HepG2 (cell line): ENCODE measurements around the gene ANO2. TPM values are rescaled to one million over a fixed set of nuclear protein-coding genes. Genes with fewer than 3 reads are reported as not detected.

Source experiments
- ATAC-seq: fragments of 200-7000 bp; cut with Tn5 transposase; 3 replicates; pipeline ENCODE4 v1.9.1; 2020; ENCODE audit warnings: mild to moderate bottlenecking, moderate library complexity
- BruUV-seq: library from RNA; stranded (reverse); fragments of 400-500 nt; replicated peaks from 2 replicates; lab custom pipeline; 2021; lab: Mats Ljungman, UMichigan
- CTCF ChIA-PET: fragments of 300-600 bp; formaldehyde crosslinking; extraction: SDS; loops from one replicate; lab custom pipeline; 2021; ENCODE audit warnings: low total read pairs, inconsistent platforms, low intra/inter-chr PET ratio; lab: Yijun Ruan, JAX
- POLR2A ChIA-PET: fragments of 350-600 bp; sonication (Branson Sonifier 250); formaldehyde crosslinking; loops from one replicate; lab custom pipeline; 2020; ENCODE audit warnings: antibody characterized with exemption, inconsistent platforms; lab: Yijun Ruan, JAX
- DNase-seq: peaks from one replicate; pipeline ENCODE4 v3.0.0-alpha.2; 2015; ENCODE audit warnings: low spot score
- FAIRE-seq: peaks from 3 replicates; lab custom pipeline; 2011; peaks lifted over from hg19 to GRCh38; lab: Jason Lieb, UNC
- H2AFZ ChIP-seq: one replicate; pipeline ENCODE4 v1.6.1; 2011; ENCODE audit warnings: low read length, inconsistent platforms
- H3K27ac ChIP-seq: fragments of 300-600 bp; 3 replicates; pipeline ENCODE4 v1.8.0; 2011; ENCODE audit warnings: mixed run types, mild to moderate bottlenecking, mixed read lengths, low read length, inconsistent platforms; ENCODE audit not compliant: insufficient read depth; ENCODE audit errors: extremely low read length
- H3K27me3 ChIP-seq, 2 experiments: fragments of 200-600 bp in 1 of 2; 2 replicates in 1 of 2; 3 replicates in 1 of 2; pipeline versions ENCODE4 v1.6.0 to v1.8.0; 2011; ENCODE audit warnings: low read length in 2 of 2, mild to moderate bottlenecking in 2 of 2, moderate library complexity in 2 of 2, inconsistent platforms in 1 of 2; ENCODE audit not compliant: insufficient read depth in 2 of 2, control insufficient read depth in 1 of 2
- H3K36me3 ChIP-seq, 2 experiments: fragments of 200-600 bp in 1 of 2; replicated peaks in 1 of 2; 2 replicates in 1 of 2; 3 replicates in 1 of 2; pipeline versions ENCODE4 v1.5.1 to v1.8.0; 2011; ENCODE audit warnings: low read length in 2 of 2, inconsistent platforms in 1 of 2; ENCODE audit not compliant: insufficient read depth in 2 of 2, control insufficient read depth in 1 of 2
- H3K4me1 ChIP-seq: 2 replicates; pipeline ENCODE4 v1.5.1; 2012; ENCODE audit warnings: low read length, inconsistent platforms; ENCODE audit not compliant: insufficient read depth
- H3K4me2 ChIP-seq: 2 replicates; pipeline ENCODE4 v1.6.0; 2011; ENCODE audit warnings: low read depth, low read length, inconsistent platforms
- H3K4me3 ChIP-seq, 3 experiments: fragments of 200-600 bp in 1 of 3; sonication (generic), shearing (Covaris generic) in 1 of 3; replicated peaks in 1 of 3; 2 replicates each; pipeline ENCODE4 v1.5.1; 2011 to 2016; ENCODE audit warnings: low read length in 3 of 3, inconsistent platforms in 2 of 3, low read depth in 2 of 3, mild to moderate bottlenecking in 2 of 3, control low read depth in 1 of 3, mixed read lengths in 1 of 3; ENCODE audit not compliant: insufficient read depth in 1 of 3
- H3K79me2 ChIP-seq: one replicate; pipeline ENCODE4 v1.6.1; 2011; ENCODE audit warnings: low read length, inconsistent platforms; ENCODE audit not compliant: insufficient read depth
- H3K9ac ChIP-seq: 2 replicates; pipeline ENCODE4 v1.6.0; 2011; ENCODE audit warnings: mild to moderate bottlenecking, low read depth, low read length, inconsistent platforms; ENCODE audit not compliant: insufficient read depth
- H3K9me3 ChIP-seq: 2 replicates; pipeline ENCODE4 v1.5.1; 2012; ENCODE audit warnings: mild to moderate bottlenecking, low read length
- H4K20me1 ChIP-seq: 2 replicates; pipeline ENCODE4 v1.6.0; 2011; ENCODE audit warnings: inconsistent platforms, mild to moderate bottlenecking, low read length, moderate library complexity; ENCODE audit not compliant: insufficient read depth
- ATF4 ChIP-seq, 2 experiments: fragments of 450-650 bp in 1 of 2; sonication (generic) in 1 of 2; formaldehyde crosslinking; IDR thresholded peaks; 2 replicates each; pipeline versions ENCODE4 v1.5.0 to v1.8.0; 2020 to 2022; ENCODE audit warnings: mild to moderate bottlenecking in 1 of 2, missing genetic modification reagents in 1 of 2
- CCDC6 ChIP-seq: sonication (generic); formaldehyde crosslinking; IDR thresholded peaks from 2 replicates; pipeline ENCODE4 v1.8.1; 2022; ENCODE audit warnings: mild to moderate bottlenecking, missing genetic modification reagents, moderate library complexity
- DPF2 ChIP-seq: sonication (generic); formaldehyde crosslinking; IDR thresholded peaks from 2 replicates; pipeline ENCODE4 v1.4.0; 2020; ENCODE audit warnings: mild to moderate bottlenecking, low read depth, missing genetic modification reagents, borderline replicate concordance
- ESRRA ChIP-seq: sonication (generic); formaldehyde crosslinking; IDR thresholded peaks from 2 replicates; pipeline ENCODE4 v1.5.1; 2020; ENCODE audit warnings: mild to moderate bottlenecking, low read depth, missing genetic modification reagents
- GMEB2 ChIP-seq: IDR thresholded peaks from 2 replicates; pipeline ENCODE4 v1.6.1; 2016; ENCODE audit warnings: missing biosample characterization, missing genetic modification reagents, low read depth
- IRX3 ChIP-seq: sonication (generic); formaldehyde crosslinking; IDR thresholded peaks from 2 replicates; pipeline ENCODE4 v1.8.1; 2023; ENCODE audit warnings: mild to moderate bottlenecking, low read depth, missing genetic modification reagents, borderline replicate concordance
- MLLT10 ChIP-seq: sonication (generic); formaldehyde crosslinking; IDR thresholded peaks from 2 replicates; pipeline ENCODE4 v1.4.0; 2020; ENCODE audit warnings: missing genetic modification reagents
- PHF21A ChIP-seq: sonication (generic); formaldehyde crosslinking; IDR thresholded peaks from 2 replicates; pipeline ENCODE4 v1.5.0; 2020; ENCODE audit warnings: mild to moderate bottlenecking, missing genetic modification reagents
- ZBTB1 ChIP-seq: sonication (generic); formaldehyde crosslinking; IDR thresholded peaks from 2 replicates; pipeline ENCODE4 v1.4.0; 2020; ENCODE audit warnings: missing genetic modification reagents, borderline replicate concordance
- ZNF280B ChIP-seq: sonication (generic); formaldehyde crosslinking; IDR thresholded peaks from 2 replicates; pipeline ENCODE4 v1.5.0; 2020; ENCODE audit warnings: missing genetic modification reagents, mild to moderate bottlenecking, borderline replicate concordance
- ZNF607 ChIP-seq: sonication (generic); formaldehyde crosslinking; IDR thresholded peaks from 2 replicates; pipeline ENCODE4 v1.5.1; 2020; ENCODE audit warnings: missing genetic modification reagents, mild to moderate bottlenecking, borderline replicate concordance
- WGBS: methylation state at CpG from one replicate; pipeline ENCODE4 v1.1.6; 2017; ENCODE audit warnings: low lambda C conversion rate; 5-methylcytosine and 5-hydroxymethylcytosine counted together
- in situ Hi-C: cut with HindIII; loops from 2 replicates; pipeline ENCODE4 v1.10.0; 2017; ENCODE audit warnings: low pct_unique_long_range_greater_than_20kb; ENCODE audit not compliant: extremely low pct_ligation_motif_present
- intact Hi-C: fragments of 100-400 bp; cut with micrococcal nuclease; formaldehyde crosslinking; loops from one replicate; pipeline ENCODE4 v1.10.0; 2022; ENCODE audit not compliant: unreplicated experiment
- polyA plus RNA-seq, 8 experiments: library from polyadenylated mRNA; depleted of rRNA in 3 of 8; stranded (reverse) in 7 of 8; unstranded in 1 of 8; fragments of >200 nt; fragmentation: Illumina TruSeq in 4 of 8; extraction: Trizol in 4 of 8; gene quantifications; 2 replicates each; pipeline versions ENCODE4 v1.2.1 to v1.2.3, GENCODE V29; 2011 to 2016; ENCODE audit warnings: low read depth in 4 of 8, missing spikeins in 1 of 8, mixed read lengths in 1 of 8; ENCODE audit not compliant: insufficient read depth in 1 of 8
- total RNA-seq, 5 experiments: library from RNA; depleted of rRNA; stranded (reverse); fragments of >200 nt; fragmentation: Illumina TruSeq; extraction: Trizol; gene quantifications; 2 replicates each; pipeline ENCODE4 v1.2.3, GENCODE V29; 2016; ENCODE audit warnings: low read depth in 1 of 5

ANO2 gene
- total and polyA plus RNA-seq, 2 of the 13 experiments (the other 11 are each of a cell fraction or from before 2014, with no cell fraction given), result 0.18 TPM; not detected in 1

GRCh38 chr12:5599378-5599777, 345.7 kb downstream of the ANO2 start:
- FAIRE-seq (no peak), ATAC-seq (no peak), DNase-seq (no peak)
- Histone ChIP-seq H3K4me3 (no peak overlapping the region), H3K4me2 (no peak overlapping the region), H3K4me1 (no peaks in the 10 kb centered on the region), H3K9me3 (no peaks in the 10 kb centered on the region), H2AFZ (no peak overlapping the region), H4K20me1 (no peaks in the 10 kb centered on the region), H3K27me3 (peaks cover 0 to 4% of the 10 kb centered on the region in 2 experiments; a peak in 1 of 5 replicates), H3K36me3 (no peaks in the 10 kb centered on the region), H3K27ac (no peak overlapping the region), H3K9ac (no peak overlapping the region), H3K79me2 (no peaks in the 10 kb centered on the region)
- ChIA-PET CTCF (no interaction called here), POLR2A (no interaction called here)
- BruUV-seq, result no TSS peak
- TF ChIP-seq ATF4 (CRISPR knock-in tag; IDR thresholded peaks at IDR 0.05), result no peak
- TF ChIP-seq ZNF280B (CRISPR knock-in tag), result no peak
- no peak for TF ChIP-seq PHF21A (CRISPR knock-in tag)
- no peak for TF ChIP-seq MLLT10 (CRISPR knock-in tag)
- no peak for TF ChIP-seq GMEB2 (CRISPR knock-in tag)
- no peak for TF ChIP-seq ZNF607 (CRISPR knock-in tag)
- TF ChIP-seq DPF2 (CRISPR knock-in tag), result no peak
- TF ChIP-seq ESRRA (CRISPR knock-in tag), result no peak
- no peak for TF ChIP-seq ZBTB1 (CRISPR knock-in tag)
- TF ChIP-seq CCDC6 (CRISPR knock-in tag), result no peak
- TF ChIP-seq IRX3 (CRISPR knock-in tag), result no peak
- intact Hi-C loops, result no loop called here
- 6% methylated on average over 4 of the region's 4 CpGs for WGBS
- in situ Hi-C loops, result no loop called here
